Endometrial microvascular endothelial cells (primary cell): ENCODE results near the gene TBC1D7. TPM values are rescaled to one million over a fixed set of nuclear protein-coding genes. Genes with fewer than 3 reads are reported as not detected.
"Not testable (repeated sequence)": the region's sequence is repeated elsewhere in the genome, so short reads cannot be mapped to it uniquely, and the experiment has no call there.

Experiments used
- in situ Hi-C: cut with HindIII; loops from 2 replicates; pipeline ENCODE4 v1.10.0; 2017; ENCODE audit warnings: low sequenced_read_pairs, low pct_unique_long_range_greater_than_20kb; ENCODE audit errors: inconsistent ontology term
- total RNA-seq: library from RNA; depleted of rRNA; stranded (reverse); fragments of >200 nt; gene quantifications from one replicate; pipeline ENCODE4 v1.2.3, GENCODE V29; 2015; ENCODE audit errors: inconsistent ontology term

TBC1D7 gene
- total RNA-seq, 1 donor from 2014 or later = 10.3 TPM

DNA sequence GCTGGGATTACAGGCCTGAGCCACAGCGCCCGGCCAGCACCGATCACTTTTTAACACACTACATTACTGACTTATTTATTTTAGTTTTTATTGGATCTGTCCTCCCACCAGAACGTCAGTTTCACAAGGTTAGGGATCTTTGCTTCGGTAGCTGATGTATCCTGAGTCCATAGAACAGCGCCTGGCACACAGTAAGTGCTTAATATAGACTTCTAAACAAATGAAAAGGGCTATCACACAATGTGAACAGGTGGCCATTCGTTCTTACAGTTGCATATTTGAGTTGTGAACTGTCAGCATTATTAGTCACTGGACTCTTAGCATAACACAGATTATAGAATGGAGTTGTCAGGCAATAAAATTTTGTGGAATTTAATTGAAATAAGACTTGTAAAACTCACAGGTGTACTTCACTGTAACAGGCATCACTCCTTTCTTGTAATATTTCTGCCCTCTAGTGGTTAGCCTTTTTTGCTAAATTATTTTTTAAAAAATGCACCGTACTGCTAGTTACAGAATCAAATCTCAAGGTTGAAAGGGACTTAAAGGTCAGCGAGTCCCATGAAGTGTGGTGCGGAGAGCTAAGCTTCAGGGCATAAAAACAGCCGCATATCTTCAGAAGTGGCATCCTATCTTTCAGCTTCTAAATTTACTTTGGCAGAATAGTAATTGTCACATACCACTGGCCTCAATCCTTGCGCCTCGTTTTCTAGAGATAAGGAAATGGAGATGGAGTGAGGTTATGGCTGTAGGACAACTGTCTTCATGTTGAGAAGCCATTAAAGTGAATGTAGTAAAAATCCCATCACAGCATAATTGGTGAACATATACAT is 3.4 kb upstream of the TBC1D7 start:
- in situ Hi-C loops = no loop called here

DNA sequence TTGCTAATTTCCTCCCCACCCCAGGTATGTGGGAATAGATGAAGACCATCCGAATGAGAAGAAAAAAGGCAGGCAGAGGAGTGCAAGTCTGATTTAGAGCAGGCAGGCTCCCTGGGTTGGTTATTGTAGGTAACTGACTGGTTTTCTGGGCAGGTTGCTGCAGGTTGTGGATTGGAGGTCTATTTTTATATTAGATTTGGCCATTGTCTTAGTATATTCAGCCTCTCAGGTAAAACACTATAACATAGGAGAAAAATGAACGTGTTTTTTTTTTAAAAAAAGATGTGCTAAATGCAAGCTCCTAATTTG is 492 bp upstream of the TBC1D7 start:
- in situ Hi-C loops = no loop called here

DNA sequence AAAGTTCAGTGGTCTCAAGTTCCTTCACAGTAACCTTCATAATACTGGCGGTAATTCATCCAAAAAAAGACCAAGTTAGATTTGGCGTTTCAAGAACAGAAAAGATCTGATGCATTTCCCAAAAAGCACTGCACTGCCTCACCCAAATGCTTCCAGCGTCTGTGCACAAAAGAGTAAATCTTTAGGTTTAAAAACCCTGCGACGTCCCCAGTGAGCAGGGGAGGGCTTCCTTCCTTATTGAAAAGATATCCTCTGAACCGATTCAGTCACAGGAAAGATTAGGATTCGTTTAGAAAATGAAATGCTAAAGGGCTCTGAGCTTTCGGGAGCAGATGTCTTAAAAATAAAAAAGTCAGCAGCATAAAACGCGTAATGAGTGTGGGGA is 654 bp downstream of the TBC1D7 start:
- in situ Hi-C loops = no loop called here

DNA sequence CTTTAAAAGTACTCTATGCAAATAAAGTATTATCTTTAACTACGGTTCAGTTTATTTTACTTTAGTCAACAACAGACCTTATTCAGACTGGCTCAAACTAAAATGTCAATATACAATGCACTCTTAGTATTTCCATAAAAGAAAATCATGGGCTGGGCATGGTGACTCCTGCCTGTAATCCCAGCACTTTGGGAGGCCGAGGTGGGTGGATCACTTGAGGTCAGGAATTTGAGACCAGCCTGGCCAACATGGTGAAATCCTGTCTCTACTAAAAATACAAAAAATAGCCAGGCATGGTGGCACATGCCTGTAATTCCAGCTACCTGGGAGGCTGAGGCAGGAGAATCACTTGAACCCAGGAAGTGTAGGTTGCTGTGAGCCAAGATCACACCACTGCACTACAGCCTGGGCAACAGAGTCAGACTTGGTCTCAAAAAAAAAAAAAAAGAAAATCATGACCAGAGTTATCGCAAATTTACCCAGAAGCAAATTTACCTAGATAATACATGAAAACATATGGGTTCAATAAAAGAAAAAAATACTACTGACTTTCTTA is 2.2 kb downstream of the TBC1D7 start:
- in situ Hi-C loops = not testable (repeated sequence)

DNA sequence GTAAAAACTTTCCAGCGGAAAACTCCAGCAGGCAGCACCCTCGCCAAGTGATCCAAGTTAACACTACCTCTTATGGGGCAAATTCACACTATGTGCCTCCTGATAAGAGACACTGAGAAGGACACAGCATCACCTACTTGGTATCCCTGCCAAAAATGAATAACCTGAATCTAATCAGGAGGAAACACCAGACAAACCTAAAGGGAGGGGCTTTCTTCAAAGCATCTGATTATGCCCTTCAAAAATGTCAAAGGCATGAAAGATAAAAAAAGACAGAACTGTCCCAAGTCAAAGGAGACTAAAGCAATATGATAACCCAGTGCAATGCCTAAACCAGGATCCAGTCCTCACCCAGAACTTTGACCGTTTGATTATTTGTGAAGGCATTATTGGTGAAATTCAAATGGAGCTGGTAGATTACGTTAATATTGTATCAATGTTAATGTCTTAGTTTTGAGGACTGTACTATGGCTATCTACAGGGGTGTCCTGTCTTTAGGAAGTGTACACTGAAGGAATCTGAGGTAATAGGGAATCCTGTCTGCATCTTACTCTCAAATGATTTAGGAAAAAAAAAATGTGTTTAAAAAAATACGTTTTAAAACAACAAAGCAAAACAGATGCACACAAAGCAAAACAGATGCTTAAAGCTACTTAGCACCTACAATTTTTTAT is 8.3 kb downstream of the TBC1D7 start:
- in situ Hi-C loops = no loop called here

DNA sequence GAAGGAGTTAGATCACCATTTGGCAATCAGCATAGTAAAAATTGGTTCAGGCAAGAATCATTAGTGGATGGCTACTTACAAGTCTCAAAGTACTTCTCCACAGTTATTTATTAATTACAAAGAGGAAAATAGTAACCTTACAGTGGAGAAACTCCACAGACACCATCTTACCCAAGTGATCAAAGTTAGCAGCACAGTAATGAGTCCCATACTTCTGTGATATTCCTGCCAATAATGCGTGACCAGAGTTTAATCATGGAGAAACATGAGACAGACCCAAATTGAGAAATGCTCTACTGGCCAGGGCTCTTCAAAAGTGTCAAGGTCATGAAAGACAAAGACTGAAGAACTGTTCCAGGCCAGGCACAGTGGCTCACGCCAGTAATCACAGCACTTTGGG is 9.5 kb downstream of the TBC1D7 start:
- in situ Hi-C loops = no loop called here

DNA sequence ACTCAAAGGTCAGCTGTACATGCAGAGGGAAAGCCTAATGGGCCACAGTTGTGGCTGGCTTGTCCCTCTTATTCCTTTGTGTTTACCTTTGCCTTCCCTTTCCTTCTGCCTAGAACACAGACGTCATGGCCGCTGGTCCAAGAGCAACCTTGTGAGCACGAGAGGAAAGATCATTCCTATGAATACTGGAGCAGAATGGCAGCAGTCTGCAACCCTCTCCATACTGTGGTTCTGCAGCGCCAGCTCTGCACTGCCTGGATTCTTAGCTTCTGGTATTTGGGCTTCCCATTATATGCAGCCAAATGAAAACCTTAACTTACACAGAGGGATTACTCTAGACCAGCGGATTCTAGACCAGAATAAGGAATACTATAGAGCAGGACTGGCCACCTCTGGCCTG is 12.4 kb downstream of the TBC1D7 start:
- in situ Hi-C loops = no loop called here

DNA sequence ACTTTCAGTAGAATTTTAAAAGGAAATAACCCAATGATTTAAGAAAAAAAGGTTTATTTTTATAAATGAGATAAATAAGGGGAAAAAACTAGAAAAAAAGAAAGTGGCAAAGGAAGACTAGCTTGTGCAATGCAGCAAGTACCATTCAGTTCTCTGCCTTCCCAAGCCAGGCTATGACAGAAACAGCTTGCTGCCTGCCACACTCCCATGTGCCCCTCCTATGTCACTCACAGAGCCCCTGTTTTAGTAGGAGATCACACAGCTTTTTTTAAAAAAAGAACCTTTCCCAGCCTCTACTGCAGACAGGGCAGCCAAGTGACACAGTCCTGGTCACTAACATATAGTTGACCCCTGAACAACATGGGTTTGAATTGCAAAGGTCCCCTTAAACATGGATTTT is 13.5 kb downstream of the TBC1D7 start:
- in situ Hi-C loops = no loop called here

DNA sequence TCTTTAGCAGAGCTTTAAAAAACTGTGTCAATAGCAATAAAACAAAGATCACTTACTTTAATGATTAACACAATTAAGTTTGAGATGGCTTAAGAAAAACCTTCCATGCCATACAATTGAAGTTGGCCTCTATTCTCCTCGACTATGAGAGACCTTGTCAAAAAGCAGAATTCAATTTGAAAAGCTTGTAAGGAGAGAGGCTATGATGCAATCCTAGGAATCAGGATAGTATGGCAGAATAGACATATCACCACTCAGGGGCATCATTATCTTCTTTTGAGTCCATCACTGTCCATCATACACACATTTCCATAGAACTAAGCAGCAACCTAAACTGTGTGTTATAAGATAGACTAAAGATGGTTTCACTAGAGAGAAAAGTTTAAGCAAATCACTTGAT is 17.2 kb downstream of the TBC1D7 start:
- in situ Hi-C loops = no loop called here

DNA sequence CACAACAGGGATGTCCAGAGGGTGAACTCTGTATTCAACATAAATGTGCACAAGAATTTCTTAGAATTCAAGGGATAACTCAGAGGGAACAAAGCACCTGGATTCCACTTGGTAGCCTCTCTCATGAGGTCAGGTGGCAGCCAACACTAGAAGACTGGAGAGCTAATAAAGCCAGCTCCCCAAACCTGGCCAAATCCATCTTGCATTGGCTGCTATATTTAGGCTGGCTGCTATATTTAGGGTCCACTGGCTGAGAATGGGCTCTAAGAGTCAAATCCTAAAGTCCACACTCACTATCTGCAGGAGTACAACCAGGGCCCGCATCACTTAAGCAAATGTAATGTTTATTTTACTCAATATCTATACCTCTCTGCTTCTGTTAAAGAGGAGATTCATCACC is 20.0 kb downstream of the TBC1D7 start:
- in situ Hi-C loops = no loop called here

DNA sequence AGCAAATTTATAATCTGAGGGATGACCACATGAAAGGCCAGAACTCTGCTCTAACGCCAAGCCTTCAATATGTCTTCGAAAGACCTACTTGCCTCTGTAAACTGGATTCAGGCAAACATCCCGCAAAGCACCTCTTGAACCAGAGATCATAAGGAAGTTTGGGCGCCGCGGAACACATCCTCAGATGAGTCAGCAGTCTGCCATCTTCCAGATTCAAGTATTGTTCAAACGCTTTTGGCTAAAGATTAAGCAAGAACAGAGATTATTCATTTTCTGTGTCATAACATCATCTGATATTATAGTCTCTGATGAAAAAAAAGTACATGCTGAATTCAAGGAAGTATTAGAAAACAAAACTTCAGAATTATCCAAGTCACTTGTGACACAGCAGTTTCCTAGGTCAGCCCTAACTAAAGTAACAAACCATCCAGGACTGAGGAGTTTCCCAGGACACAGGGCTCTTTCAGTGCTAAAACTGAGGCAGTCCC is 20.8 kb downstream of the TBC1D7 start:
- in situ Hi-C loops = no loop called here

DNA sequence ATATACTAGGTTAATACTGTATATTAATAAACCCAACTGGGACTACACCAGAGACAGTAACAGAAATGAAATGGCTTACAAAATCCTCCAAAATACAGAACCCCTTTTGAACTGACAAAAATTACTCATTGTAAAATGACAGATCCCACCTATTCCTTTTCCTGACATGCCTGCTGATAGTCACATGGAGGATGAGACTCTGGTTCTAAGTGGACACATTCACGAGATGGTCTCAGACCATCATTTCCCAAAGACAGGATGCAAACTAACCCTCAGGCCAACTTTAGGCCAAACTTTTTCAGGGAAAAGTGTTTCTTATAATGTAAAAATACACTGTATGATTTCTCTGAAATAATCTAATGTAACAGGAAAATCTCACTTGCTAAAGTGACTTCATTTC is 22.5 kb downstream of the TBC1D7 start:
- in situ Hi-C loops = no loop called here

DNA sequence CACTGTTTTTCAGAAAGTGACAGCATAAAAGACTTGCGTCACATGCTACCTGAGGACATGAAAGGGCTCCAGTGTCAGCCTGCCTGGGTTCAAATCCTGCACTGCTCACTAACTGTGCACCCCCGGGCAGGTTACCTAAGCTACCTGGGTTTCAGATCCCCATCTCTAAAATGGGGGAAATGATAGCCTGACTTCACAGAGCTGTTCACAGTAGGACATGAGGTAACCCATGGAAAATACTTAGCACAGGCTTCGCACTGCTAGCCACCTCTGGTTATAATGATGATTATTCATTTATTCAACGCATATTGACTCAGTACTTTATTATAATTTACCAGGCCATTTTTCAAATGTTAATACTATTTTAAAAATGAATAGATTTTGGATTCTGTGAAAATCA is 23.0 kb downstream of the TBC1D7 start:
- in situ Hi-C loops = no loop called here

DNA sequence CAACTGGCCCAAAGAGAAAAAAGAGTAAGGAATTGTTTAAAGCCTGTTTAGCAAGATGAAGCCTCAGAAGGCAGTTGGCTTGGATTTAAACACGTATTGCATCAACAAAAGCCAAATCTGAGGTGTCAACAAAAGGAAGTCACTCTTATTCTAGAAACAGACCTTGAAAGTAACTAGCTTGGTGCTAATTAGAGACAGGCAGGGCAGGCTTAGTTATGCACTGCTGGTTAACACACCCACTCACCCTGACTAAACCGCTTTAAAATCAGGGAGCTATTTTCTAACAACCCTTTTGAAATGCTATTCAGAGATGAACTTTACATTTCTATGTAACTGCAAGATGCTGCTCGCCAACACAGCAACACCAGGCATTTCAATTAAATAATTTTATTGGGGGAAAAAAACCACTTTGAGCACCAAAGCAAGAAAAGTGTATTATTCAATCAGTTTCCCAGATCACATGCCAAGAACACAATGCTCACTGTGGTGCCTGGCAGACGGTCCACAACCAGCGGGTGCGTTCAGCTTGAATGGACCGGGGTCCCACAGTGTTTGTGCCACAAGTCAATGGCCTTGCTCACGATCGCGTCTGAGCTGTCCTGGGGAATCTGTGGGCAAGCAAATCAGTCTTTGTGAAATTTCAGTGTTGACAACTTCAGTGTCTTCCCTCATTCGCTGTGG is 23.6 kb downstream of the TBC1D7 start:
- in situ Hi-C loops = no loop called here

DNA sequence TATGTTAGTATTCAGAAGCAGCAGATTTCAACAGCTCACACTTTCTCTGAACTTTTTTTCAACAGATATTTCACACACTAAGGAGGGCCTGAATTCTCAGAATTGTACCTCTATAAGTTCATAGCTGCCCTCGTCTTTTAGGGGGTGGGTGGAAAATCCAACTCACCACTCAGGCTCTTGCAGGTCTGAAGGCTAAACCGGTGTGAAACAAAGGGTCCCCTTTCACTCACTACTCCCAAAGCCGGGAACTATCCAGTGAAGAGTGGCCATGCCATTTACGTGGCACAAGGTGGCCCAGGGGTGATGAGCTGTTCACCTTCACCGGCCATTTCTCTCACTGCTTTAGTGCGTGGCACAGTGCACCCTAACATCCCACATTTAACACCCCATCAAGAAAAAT is 24.2 kb downstream of the TBC1D7 start:
- in situ Hi-C loops = no loop called here

DNA sequence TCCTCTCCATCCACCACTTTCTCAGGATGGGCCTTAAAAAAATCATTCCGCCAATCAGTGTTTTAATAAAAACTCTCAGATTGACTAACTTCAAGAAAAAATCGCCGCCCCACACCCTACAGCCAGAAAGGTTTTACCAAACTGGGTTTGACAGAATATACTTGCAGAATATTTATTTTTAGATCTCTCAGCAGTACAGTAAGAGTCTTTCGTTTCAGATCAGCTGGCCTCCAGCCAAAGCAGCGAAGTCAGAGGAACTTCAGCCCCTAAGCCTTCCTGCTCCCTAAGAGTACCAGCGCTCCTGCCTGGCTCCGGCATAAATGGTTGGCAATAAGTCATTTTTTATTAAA is 24.7 kb downstream of the TBC1D7 start:
- in situ Hi-C loops = no loop called here

DNA sequence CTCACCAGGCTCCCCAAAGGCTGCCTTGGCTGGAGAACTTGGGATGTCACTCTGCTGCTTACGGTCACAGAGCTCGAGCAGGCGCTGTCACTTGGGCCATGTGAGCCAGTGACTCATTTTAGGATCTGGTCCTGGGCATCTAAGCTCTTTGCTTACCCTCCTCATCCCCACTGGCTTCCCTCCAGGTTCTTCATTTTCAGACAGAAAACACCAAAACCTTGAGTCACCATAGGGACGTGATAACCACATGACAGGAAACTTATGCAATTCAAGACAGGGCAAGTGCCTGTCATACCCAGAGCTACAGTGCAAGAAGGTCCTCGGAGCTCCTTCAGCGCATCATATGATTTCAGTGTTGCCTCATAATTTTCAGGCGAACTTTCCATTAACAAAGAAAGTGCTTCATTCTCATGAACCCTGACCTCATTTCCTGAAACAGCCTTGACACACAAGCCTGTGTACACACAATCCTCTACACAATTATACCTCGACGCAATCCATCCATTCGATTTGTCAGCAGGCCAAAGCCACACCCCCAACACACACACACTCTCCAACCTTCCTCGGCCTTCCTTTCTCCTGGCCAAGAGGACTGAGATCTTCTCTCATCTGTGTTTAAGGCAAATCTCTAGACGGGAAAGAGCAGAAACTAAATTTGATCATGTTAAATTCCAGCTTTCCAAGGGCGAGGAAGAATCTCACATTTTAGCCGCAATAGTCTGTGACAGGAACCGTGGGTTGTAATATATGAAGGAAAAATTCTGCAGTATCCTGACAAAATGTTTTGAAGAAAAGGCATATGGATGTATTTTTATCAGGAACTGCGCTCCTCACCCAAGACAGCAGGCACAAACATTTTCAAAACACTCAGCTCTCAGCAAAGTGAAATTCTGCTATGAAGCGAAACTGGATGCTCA is 25.3 kb downstream of the TBC1D7 start:
- in situ Hi-C loops = no loop called here

DNA sequence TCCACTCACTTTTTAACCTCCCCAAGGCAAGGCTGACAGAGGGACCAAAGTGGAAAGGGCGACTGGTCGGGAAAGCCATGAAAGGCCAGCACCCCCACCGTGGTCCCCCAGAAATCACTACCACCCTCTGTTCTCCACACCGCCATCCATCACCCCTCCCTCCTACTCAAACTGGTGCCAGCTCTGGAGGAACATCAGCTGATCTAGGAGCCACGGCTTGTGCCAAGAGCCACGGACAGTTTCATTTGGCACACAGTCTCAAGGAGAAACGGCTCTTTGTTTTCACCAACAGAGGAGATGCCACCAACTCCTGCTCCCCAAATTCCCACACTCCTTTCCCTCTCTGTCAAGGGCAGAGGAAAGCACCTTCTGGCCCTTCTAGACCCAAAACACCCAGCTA is 26.0 kb downstream of the TBC1D7 start:
- in situ Hi-C loops = no loop called here
